Esophagus muscularis mucosa (tissue), 4 donors: ENCODE data around the gene STON2. TPM values are rescaled to one million over a fixed set of nuclear protein-coding genes. Genes with fewer than 3 reads are reported as not detected.

Source experiments
- DNase-seq: peaks from one replicate; pipeline ENCODE4 v3.0.0-alpha.2; 2017; ENCODE audit errors: extremely low spot score
- H3K27ac ChIP-seq, 4 donors: fragments of 200-600 bp; sonication (generic); replicated peaks in 1 of 4; 1 replicate in 3 of 4; 2 replicates in 1 of 4; pipeline ENCODE4 v1.5.1; 2016 to 2019; ENCODE audit warnings: mild to moderate bottlenecking in 1 of 4
- H3K27me3 ChIP-seq, 4 donors: fragments of 200-600 bp; sonication (generic); one replicate each; pipeline versions ENCODE4 v1.5.1 to v1.6.0; 2016 to 2019
- H3K36me3 ChIP-seq, 4 donors: fragments of 200-600 bp; sonication (generic); one replicate each; pipeline ENCODE4 v1.5.1; 2016 to 2019
- H3K4me1 ChIP-seq, 4 donors: fragments of 200-600 bp; sonication (generic); one replicate each; pipeline ENCODE4 v1.5.1; 2016 to 2019
- H3K4me3 ChIP-seq, 4 donors: fragments of 200-600 bp; sonication (generic); 1 replicate in 2 of 4; 2 replicates in 2 of 4; pipeline ENCODE4 v1.5.1; 2016 to 2019; ENCODE audit warnings: mild to moderate bottlenecking in 4 of 4, moderate library complexity in 1 of 4
- H3K9me3 ChIP-seq, 4 donors: fragments of 200-600 bp; sonication (generic); 1 replicate in 3 of 4; 2 replicates in 1 of 4; pipeline ENCODE4 v1.5.1; 2016 to 2019
- EP300 ChIP-seq: sonication (generic); formaldehyde crosslinking; IDR thresholded peaks from one replicate; pipeline ENCODE4 v1.6.1; 2017; ENCODE audit warnings: antibody characterized with exemption
- POLR2A ChIP-seq: fragments of 450-650 bp; IDR thresholded peaks from one replicate; pipeline ENCODE4 v1.6.1; 2017; ENCODE audit warnings: antibody characterized with exemption, moderate library complexity, mild to moderate bottlenecking, low read depth
- POLR2AphosphoS5 ChIP-seq, 2 donors: sonication (generic); formaldehyde crosslinking; IDR thresholded peaks; one replicate each; pipeline ENCODE4 v1.6.1; 2017; ENCODE audit warnings: antibody characterized with exemption in 2 of 2
- WGBS: methylation state at CpG from one replicate; pipeline ENCODE4 v1.1.5; 2018; 5-methylcytosine and 5-hydroxymethylcytosine counted together
- intact Hi-C: fragments of 100-400 bp; cut with DNase I; formaldehyde crosslinking; loops from one replicate; pipeline ENCODE4 v1.15.1; 2023
- total RNA-seq, 4 donors: library from RNA; depleted of rRNA; stranded (reverse); fragments of >200 nt; gene quantifications; one replicate each; pipeline versions ENCODE4 v1.1.0 to v1.2.1, GENCODE V29; 2016
- TF ChIP-seq, protein P1 (sequence below), 3 experiments: fragments of 200-600 bp in 2 of 3; fragments of 450-650 bp in 1 of 3; sonication (generic) in 2 of 3; IDR thresholded peaks; one replicate each; pipeline ENCODE4 v1.5.1; 2017 to 2019; ENCODE audit warnings: antibody characterized with exemption in 3 of 3, mild to moderate bottlenecking in 2 of 3, moderate library complexity in 1 of 3

The STON2 gene
- total RNA-seq, 4 donors from 2014 or later, result 7.6 to 9.6 (median 8.8) TPM

DNA sequence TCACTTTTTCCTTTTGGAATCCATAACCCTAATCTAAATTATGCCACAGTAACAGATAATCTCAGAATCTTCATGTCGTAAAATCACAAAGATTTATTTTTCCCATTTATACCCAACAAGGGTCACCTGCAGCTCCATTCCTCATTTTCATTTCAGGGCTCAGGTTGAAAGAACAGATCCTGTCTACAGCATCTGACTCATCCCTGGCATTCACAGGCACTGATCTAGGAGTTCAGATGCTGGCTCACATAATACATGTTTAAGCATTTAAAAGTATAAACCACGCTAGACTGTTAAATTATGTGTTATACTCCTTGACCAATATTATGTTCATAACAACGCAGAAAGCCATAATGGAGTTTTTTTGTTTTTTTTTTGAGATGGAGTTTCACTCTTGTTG lies 58.3 kb downstream of the STON2 start:
- no peak for DNase-seq
- H3K4me1 ChIP-seq, result peaks cover 0 to 7% (median 5%) of the 10 kb centered on the region in 4 donors
- H3K9me3 ChIP-seq, result no peaks in the 10 kb centered on the region
- H3K36me3 ChIP-seq, result no peaks in the 10 kb centered on the region
- 92% methylated on average over 3 of the region's 3 CpGs for WGBS
- no peak overlapping the region for H3K27ac ChIP-seq
- intact Hi-C loops, result no loop called here
- H3K4me3 ChIP-seq, result no peak overlapping the region
- TF ChIP-seq POLR2AphosphoS5 (IDR thresholded peaks at IDR 0.05) (no peak), EP300 (no peak), POLR2A (no peak)
- TF ChIP-seq, protein P1, sequence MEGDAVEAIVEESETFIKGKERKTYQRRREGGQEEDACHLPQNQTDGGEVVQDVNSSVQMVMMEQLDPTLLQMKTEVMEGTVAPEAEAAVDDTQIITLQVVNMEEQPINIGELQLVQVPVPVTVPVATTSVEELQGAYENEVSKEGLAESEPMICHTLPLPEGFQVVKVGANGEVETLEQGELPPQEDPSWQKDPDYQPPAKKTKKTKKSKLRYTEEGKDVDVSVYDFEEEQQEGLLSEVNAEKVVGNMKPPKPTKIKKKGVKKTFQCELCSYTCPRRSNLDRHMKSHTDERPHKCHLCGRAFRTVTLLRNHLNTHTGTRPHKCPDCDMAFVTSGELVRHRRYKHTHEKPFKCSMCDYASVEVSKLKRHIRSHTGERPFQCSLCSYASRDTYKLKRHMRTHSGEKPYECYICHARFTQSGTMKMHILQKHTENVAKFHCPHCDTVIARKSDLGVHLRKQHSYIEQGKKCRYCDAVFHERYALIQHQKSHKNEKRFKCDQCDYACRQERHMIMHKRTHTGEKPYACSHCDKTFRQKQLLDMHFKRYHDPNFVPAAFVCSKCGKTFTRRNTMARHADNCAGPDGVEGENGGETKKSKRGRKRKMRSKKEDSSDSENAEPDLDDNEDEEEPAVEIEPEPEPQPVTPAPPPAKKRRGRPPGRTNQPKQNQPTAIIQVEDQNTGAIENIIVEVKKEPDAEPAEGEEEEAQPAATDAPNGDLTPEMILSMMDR (IDR thresholded peaks at IDR 0.05), result no peak
- no peaks in the 10 kb centered on the region for H3K27me3 ChIP-seq

DNA sequence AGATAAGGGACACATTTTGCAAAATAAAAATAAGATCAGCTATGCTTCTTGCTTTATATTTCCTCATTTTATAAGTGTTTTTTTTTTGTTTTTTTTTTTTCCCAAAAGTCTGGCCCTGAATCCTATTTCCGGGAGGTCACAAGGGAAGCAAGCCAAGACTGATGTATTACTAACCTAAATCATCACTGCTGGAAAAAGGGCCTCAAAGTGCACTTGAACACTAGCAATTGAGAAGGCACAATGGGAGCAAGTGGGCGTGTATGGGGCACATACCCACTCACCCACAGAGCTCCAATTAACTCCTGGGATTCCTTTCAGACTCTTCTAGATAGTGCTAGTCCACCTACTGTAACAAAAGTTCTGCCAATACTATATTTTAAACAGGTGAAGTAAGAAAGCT lies 58.8 kb downstream of the STON2 start:
- intact Hi-C loops, result no loop called here
- no peaks in the 10 kb centered on the region for H3K27me3 ChIP-seq
- 45% methylated on average over 2 of the region's 2 CpGs for WGBS
- H3K4me1 ChIP-seq, result peaks cover 0 to 7% (median 5%) of the 10 kb centered on the region in 4 donors
- H3K27ac ChIP-seq, result no peak overlapping the region
- no peak overlapping the region for H3K4me3 ChIP-seq
- no peak for DNase-seq
- H3K36me3 ChIP-seq, result no peaks in the 10 kb centered on the region
- no peaks in the 10 kb centered on the region for H3K9me3 ChIP-seq
- TF ChIP-seq EP300, result no peak
- TF ChIP-seq POLR2AphosphoS5 (IDR thresholded peaks at IDR 0.05), result no peak
- no peak for TF ChIP-seq POLR2A
- TF ChIP-seq, protein P1 (IDR thresholded peaks at IDR 0.05), result no peak

DNA sequence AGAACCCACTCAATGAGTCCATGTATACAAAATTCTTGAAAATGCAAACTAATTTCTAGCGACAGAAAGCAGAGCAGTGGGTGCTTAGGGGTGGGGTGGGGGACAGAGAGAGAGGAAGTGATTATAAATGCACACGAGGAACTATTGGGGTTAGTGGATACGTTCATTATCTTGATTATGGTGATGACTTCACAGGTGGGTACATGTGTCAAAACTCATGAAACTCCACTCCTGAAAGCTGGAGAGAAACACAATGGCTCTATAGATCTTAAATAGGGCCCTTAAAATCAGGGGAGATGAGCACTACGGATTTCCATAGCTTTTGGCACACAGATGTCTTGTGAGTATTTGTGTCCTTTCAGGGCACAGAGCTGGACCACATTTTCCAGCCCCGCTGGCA lies 59.9 kb downstream of the STON2 start:
- intact Hi-C loops, result no loop called here
- no peaks in the 10 kb centered on the region for H3K27me3 ChIP-seq
- WGBS, result 84% methylated on average over 5 of the region's 5 CpGs

DNA sequence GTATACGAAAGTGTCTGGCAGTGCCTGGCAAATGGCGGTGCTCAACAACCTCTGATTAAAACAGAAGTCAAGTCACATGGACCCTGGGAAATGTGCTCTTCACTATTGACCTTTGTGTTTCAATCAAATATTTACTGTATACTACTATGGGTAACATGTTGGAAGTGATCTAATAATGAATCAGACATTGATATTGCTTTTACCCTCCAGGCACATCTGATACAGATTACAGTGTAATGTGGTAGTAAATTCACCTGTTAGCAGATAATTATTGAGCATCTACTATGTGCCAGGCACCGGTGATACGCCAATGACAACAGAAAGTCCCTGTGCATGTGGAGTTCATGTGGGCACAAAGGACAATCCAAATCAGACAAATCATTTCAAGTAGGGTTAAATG lies 63.1 kb downstream of the STON2 start:
- no peaks in the 10 kb centered on the region for H3K9me3 ChIP-seq

More for the DNA sequence above, 59.9 kb downstream of the STON2 start:
- Histone ChIP-seq H3K36me3 (no peaks in the 10 kb centered on the region), H3K4me1 (peaks cover 0 to 7% (median 5%) of the 10 kb centered on the region in 4 donors), H3K4me3 (no peak overlapping the region), H3K9me3 (no peaks in the 10 kb centered on the region), H3K27ac (no peak overlapping the region)
- TF ChIP-seq POLR2AphosphoS5 (IDR thresholded peaks at IDR 0.05), result no peak
- TF ChIP-seq, protein P1 (IDR thresholded peaks at IDR 0.05), result no peak
- no peak for TF ChIP-seq POLR2A
- no peak for DNase-seq

DNA sequence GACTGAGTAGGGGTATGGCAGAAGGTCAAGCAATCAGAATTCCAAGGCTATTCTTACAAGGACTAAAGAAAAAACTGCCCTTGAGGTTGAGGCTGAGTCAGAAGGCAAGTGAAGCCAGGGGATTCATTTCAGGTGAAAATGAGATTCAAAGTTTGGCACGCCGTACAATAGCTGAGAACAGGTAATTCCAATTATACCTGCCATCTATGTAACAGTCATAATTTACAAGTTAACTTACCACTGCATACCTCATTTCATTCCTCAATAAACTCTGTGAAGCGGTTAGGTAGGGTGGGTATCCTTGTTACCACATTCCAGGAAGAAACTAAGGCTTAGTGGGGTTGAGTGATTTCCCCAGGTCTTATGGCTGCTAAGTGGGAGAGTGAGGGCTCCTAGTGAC lies 64.1 kb downstream of the STON2 start:
- Histone ChIP-seq H3K9me3 (no peaks in the 10 kb centered on the region), H3K4me1 (peaks cover 0 to 2% (median 0%) of the 10 kb centered on the region in 4 donors), H3K4me3 (no peak overlapping the region), H3K27ac (no peak overlapping the region), H3K36me3 (no peaks in the 10 kb centered on the region), H3K27me3 (no peaks in the 10 kb centered on the region)
- intact Hi-C loops, result no loop called here
- DNase-seq, result no peak
- 81% methylated on average over 3 of the region's 3 CpGs for WGBS
- TF ChIP-seq, protein P1 (IDR thresholded peaks at IDR 0.05), result no peak
- no peak for TF ChIP-seq EP300

More for the DNA sequence above, 63.1 kb downstream of the STON2 start:
- peaks cover 0 to 3% (median 0%) of the 10 kb centered on the region in 4 donors for H3K4me1 ChIP-seq
- no peak overlapping the region for H3K4me3 ChIP-seq
- intact Hi-C loops, result no loop called here
- no peak for DNase-seq
- TF ChIP-seq EP300 (no peak), POLR2AphosphoS5 (IDR thresholded peaks at IDR 0.05) (no peak), POLR2A (no peak)
- TF ChIP-seq, protein P1 (IDR thresholded peaks at IDR 0.05), result no peak
- H3K36me3 ChIP-seq, result no peaks in the 10 kb centered on the region
- H3K27me3 ChIP-seq, result no peaks in the 10 kb centered on the region
- 83% methylated on average over 4 of the region's 4 CpGs for WGBS
- no peak overlapping the region for H3K27ac ChIP-seq
